Posterior vena cava (tissue), 2 donors: Measurements from ENCODE around the gene BEST3. TPM values are rescaled to one million over a fixed set of nuclear protein-coding genes. Genes with fewer than 3 reads are reported as not detected.
A peak's percentile ranks its signal among the peaks of the same experiment; 100 is the strongest.

Experiments used
- DNase-seq: peaks from one replicate; pipeline ENCODE4 v3.0.0-alpha.2; 2020; ENCODE audit warnings: low spot score
- intact Hi-C, 2 donors: fragments of 100-400 bp; cut with DNase I; formaldehyde crosslinking; loops; one replicate each; pipeline versions ENCODE4 v1.14.1 to v1.14.2; 2022 to 2023
- long read RNA-seq, 2 donors: library from polyadenylated mRNA; unstranded; transcript quantifications; one replicate each; pipeline ENCODE4 v2.0.0, GENCODE V29; 2020 to 2021
- total RNA-seq, 2 donors: library from RNA; stranded (reverse); fragmentation: NEBNext Ultra II Directional; extraction: Animal tissue kit (Norgen Biotek cat#: 25700); gene quantifications; one replicate each; pipeline ENCODE4 v1.2.1, GENCODE V29; 2021
- donor health status: DM: yes; HTN: yes; CAD: no.
- donor health status: DM: yes; HTN: yes; CAD: no.

Gene BEST3
- not detected for total RNA-seq
- long read RNA-seq, donor 1, result 0 reads
- long read RNA-seq, donor 2, result 0 reads

DNA sequence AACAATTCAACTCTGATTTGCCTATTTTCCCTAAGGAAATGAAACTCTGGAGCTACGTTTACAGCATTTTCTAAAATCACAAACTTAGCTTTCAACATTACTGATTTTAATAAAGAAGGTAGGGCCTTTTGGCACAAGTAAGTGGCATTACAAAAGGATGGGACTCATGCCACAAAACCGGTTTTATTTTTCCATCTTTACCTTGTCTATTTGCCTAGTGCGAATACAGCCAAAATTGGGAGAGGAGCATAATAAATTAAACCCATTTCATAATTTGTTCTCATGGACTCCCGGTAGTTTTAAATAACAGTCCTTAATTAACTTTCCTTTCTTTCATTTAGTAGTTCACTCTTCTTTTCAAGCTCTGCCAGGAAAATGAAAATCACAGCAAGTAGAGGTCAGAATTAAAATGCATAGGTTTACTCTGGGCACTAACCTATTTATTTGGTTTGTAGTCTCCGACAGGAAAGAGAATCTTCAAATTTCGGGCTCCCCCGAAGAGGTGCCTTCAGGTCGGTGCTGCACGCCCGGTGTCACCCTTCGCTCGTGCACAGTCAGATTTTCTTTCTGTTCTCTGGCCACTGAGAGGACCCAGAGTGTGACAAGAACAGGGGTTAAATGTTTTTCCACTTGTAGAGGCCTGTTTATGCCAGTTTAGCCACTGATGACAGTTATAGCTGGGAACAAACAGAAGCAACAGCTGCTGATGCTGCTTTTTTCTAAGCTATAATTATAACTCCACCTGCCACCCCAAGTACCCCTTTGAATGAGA is at the start of gene BEST3:
Gene BEST3 (minus strand): TSS at position 535 of the 772 bp plus-strand sequence. CDS start 1,505 bp downstream, outside the sequence.
- intact Hi-C loops, result no loop called here
- DNase-seq, result no peak

DNA sequence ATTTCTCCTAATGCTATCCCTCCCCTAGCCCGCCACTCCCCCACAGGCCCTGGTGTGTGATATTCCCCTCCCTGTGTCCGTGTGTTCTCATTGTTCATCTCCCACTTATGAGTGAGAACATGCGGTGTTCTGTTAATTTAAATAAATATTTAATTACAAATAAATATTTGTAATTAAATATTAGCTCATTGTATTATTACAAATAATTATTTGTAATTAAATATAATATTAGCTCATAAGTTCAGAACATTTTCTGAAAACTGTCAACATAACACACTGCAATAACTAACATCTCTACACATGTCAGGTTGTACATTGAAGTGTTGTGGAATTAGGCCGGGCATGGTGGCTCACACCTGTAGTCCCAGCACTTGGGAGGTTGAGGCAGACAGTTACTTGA is 45.0 kb upstream of the BEST3 start:
- DNase-seq, result no peak
- intact Hi-C loops, result no loop called here

DNA sequence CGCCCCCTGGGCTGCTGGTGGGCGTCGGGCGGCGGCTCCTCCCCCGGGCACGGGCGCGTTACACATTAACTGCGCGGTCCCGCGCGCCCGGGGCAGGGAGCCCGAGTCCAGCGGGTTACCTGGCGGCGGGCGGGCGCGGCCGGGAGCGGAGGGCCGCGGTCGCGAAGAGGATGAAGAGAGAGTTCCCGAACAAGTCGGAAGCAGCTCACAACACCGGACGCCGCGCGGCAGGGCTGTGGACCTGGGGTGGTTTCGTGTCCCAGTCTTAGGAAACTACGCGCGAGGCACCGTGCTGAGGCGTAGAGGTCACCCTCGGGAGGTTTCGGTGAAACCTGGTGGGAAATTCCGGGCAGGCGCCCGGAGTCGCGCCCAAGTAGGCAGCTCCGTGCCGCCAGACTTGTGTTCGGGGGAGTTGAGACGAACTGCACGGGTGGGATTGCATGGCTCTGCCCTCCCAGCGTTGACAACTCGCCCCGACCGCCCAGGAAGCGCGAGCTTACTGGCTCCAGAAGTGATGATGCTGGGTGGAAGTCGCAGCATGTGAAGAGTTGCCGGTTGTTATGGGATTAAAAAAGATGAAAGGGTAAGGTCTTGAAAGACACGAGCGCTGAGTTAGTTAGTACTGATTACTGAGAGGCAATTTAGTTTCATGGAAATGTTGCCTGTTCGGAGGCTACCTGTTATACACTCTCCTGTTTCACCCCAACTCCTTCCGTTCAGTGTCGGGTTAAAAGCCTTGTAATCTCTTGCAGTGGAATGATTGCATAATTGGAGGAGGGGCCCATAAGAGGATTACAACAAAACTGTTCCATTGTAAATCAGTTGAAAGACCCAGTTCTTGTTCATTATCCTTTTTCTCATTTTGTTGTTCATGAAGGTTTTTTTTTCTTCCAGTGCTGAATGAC is 40.4 kb upstream of the BEST3 start:
- intact Hi-C loops, result no loop called here
- DNase-seq, result peak; percentile 81

DNA sequence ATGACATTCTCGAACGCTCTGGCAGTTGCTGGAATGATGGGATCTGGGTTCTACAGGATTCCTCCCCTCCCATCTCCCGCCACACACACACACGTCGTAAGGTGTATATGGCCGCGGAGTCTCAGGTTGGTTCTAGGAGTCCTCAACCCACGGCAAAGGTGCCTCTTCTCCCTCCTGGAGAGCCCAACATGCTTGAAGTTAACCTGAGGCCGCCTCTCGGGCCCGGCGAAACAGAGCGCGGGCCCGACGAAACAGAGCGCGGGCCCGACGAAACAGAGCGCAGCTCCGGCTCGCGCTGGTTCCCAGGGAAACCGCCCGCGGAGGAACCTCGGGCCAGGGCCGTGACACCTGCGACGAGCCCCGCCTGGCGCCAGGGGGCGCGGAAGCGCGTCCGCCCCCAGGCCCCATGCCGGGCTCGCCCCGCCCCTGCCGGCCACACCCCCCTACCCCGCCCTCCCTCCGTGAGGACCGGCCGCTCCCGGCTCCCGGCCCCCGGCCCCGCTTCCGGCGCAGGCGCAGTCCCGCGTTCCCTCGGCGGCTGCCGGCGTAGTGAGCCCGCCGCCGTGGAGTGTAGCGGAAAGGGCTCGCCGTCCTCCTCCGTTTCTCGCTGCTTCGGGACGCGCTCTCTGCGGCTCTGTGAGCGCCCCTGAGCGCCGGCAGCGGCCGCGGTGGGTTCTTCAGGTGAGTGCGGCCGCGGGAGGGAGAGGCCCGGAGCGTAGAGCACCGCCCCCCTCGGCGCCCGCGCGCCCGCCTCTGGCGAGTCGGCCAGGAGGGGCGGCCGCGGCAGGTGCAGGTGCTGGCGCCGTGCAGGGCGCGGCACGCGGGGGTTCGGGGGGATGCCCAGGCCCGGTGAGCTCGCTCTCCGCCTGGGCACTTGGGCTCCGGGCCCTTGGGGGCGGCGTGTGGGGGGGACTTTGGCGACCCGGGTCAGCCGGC is 39.5 kb upstream of the BEST3 start, which contains the start of gene RAB3IP:
Gene RAB3IP (plus strand): TSS at position 510 of the 936 bp plus-strand sequence. CDS start 16,549 bp downstream, outside the sequence.
- intact Hi-C loops, result no loop called here
- peak; percentile 94 for DNase-seq

DNA sequence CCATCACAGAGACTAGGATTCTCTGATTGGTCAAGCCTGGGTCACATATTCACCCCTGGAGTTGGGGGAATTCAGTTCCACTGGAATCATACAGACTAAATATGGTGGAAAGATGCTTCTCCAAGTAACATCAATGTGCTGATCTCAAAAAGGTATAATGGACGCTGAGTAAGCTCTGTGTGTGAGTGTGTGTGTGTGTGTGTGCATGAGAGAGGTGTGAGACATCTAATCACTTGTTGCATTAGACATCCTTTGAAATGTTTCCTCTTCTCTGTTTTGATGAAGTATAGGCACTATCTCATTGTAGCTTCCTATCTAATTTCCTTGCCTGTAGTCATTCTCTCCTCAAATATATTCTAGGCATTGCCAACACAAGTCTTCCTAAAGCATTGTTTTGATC is 34.5 kb upstream of the BEST3 start:
- intact Hi-C loops, result no loop called here
- DNase-seq, result no peak

DNA sequence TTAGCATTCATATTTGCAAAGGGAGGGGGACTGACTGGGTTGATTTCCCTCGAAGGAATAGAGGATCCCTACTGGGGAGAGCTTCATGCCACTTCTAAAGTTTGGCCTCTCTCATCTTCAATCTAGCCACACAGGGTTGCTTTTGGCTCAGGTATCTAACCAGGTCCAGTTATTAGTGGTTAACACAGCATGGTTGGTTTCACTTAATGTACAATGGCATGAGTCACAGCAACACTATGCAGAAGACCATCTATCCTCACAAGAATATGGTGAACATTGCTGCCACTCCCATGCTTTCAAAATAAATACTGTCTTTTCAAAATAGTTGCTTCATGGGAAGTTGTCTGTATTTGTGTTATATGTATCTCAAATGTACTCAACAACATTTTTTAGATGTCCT is 33.0 kb upstream of the BEST3 start:
- intact Hi-C loops, result no loop called here
- no peak for DNase-seq

DNA sequence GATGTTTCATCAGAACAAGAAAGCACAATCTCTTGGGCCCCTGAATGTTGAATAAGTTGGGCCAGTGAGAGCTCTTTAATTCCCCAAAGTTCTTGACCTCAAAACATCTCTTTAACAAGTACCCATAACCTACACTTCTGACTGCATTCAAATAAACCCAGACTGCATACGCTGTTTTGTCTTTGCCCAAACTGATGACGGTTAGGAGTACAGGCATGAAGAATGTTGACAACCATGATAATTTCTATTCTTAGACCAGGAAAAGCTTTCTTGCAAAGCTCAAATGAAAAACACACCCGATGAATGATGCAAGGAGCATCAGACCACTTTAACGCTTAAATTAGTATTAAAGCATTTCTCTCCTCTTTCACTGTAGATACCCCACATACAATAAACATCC is 27.8 kb upstream of the BEST3 start:
- intact Hi-C loops, result no loop called here
- no peak for DNase-seq

DNA sequence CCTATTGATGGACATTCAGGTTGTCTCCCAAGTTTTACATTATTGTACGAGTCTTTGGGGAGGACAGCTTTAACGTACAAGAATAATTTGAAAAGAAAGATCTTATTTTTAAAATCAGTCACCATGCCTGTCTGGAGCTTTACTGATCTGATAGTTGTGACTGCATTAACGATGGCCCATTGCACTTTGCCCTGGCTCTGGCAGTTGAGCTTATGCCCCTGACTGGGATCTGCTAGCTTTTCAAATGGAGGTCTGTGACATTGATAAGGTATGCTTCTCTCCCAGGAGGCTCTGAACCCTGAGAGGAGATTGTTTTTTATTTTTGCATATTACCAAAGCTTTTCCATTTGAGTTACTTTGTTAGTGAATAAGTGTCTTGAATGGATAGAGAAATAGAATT is 21.6 kb upstream of the BEST3 start:
- intact Hi-C loops, result no loop called here
- no peak for DNase-seq

DNA sequence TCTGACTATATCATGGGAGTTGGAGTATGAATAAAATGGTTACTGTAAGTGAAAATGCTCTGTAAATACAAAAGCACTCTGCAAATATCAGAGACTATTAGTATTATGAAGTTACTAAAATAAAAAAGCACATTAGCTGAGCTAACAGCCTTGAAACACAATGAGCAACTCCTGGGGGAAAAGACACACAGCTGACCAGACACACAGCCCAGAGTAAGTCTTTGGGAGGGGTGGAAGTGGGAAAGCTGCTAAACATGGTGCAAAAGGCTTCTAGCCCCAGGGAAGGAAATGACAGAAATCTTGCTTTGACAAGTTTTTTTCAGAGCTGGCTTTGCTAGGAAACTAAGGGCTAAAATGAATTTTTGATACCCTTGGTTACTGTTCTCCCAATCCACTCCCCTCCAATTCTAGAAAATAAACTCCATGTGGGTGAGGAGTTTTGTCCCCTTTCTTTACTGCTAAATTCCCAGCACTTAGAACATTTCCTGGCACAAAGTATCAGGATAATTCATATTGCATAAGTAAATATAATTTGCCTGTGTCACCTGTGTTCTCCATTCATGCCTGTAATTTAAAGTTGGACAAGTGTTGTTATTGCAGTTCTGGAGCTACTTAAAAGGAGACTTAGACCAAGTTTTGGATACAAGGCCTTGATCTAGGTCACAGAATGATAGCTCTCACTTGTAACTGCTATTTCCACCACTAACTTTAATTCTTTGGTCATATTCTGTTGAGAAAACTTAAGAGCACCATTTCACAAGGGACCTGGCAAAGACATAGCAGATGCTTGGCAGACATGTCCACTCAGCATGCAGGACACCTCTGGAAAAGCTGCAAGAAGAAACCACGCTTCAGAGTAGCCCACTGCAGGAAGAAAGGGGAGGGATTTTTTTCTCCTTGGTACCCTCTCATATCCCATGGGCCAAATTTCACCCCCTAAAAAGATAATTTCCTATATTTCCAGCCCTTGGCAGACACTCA is 20.5 kb upstream of the BEST3 start:
- no peak for DNase-seq
- intact Hi-C loops, result no loop called here

DNA sequence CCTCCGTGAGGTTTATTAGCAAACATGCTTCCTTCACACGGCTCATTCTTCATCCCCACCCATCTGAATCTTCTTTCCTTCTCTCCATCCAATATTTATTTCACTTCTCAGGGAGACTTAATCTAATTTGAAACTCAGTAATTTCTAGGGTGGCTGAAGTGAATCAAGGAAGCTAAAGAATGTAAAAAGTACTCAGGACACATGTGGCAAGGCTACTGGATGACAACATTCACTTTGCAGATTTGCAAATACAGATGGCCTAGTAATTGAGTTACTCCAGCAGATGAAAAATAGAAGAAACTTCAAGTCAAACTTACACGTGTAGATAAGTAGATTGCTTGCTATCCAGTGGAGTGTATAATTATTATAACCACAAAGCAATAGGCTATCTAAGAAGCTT is 15.4 kb upstream of the BEST3 start:
- no peak for DNase-seq
- intact Hi-C loops, result no loop called here

DNA sequence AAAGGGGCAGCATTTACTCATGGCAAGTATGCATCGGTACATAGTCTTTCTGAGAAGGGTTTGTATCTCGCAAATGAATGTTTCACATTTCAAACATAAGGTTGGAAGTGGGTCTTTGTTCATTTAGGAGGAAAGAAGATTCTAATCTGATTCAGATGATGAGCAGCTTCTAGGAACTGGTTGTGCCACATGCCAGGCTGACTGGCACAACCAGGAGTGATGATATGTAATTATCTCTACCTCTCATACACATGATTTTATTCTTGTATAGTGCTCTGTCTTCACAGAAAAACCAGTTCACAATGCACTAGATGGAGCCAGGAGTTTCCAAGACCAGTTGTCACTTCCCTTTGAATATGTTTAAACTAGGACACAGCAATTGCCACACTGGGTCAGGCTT is 13.7 kb upstream of the BEST3 start:
- intact Hi-C loops, result no loop called here
- DNase-seq, result no peak

DNA sequence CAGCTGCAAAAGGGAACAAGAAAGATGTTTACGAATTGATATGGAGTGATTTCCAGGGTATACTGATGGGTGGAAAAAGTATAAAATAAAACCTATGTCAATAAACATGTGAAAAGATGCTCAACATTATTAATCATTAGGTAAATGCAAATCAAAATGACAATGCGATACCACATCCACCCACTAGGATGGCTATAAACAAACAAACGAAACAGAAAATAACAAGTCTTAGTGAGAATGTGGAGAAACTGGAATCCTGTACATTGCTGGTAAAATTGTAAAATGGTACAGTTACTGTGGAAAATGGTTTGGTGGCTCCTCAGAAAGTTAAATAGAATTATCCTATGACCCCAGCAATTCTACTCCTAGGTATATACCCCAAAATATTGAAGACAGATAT is 9.5 kb upstream of the BEST3 start:
- DNase-seq, result no peak
- intact Hi-C loops, result no loop called here

DNA sequence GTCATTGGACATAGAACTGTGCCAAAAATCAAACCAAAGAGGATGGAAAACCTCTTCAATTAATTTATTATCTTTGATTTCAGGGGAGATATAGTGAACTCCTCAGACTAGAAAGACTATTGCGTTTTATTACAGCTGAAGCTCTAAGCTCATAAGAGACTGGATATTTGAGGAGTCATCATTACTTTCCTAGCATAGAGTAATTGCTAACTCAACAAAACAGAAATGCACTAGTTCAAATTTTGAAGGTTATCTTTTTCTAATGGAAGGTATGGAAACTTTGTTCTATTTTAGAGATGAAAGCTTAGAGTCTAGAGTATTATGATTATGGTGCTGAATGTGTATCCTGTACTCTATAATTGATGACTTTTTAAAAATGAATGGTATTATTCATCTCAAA is 5.3 kb upstream of the BEST3 start:
- intact Hi-C loops, result no loop called here
- DNase-seq, result no peak

DNA sequence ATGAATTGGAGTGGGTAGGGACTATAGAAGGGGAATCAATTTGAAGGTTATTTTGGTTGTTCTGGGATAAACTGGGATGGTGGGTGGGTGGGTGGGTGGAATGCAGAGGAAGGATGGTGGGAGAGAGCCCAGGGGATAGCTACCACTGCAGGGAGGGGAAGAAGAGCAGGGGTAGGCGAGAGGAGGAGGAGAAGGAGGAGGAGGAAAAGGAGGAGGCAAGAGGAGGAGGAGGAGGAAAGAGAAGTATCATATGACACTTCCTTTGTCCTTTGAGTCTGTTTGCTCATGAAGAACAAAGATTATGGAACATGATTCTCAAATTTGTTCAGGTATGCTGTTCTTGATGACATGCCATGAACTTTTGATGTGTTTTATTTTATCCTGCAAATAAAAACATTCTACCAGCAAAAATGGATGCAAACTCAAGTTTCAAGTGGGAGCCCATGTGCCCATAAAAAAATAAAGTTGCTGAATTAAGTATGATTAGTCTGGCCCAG is 4.1 kb upstream of the BEST3 start:
- intact Hi-C loops, result no loop called here
- DNase-seq, result no peak

DNA sequence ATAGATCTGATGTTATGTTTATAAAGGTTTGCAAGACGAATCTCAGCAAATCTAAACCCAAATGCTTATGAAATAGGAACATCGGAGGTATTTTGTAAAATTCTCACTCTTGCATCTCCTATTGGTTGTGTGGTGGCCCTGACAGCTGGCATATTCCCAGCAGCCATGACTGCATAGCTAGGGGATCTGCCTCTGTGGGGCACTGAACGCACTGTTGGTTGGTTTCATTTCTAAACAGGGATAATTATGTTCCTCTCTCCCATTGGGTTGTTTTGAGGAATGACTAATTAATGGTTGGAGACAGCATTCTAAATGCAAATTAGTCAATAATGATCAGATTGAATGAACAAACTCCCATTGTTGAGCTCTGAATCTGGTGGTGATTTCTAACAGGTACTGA is 2.7 kb upstream of the BEST3 start:
- intact Hi-C loops, result no loop called here

DNA sequence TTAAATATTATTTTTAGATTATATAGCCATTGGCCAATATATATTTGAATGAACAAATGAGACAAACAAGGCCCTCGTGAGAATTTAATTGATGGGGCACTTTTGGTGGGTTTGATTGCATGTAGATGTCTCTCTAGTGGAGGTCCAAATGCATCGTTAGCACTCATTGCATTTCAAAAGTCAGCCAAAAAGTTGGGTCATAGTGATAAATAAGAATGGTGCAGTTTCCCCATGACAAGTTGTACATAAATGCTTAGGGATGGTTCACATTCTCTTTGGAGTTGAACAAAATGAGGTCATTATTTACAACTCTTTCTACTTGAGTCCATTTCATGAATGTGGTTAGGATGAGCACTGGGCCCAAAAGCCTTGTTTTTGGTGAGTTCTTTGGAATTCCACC is 1.0 kb downstream of the BEST3 start:
- intact Hi-C loops, result no loop called here
- DNase-seq, result no peak

More for the DNA sequence above, 2.7 kb upstream of the BEST3 start:
- DNase-seq, result no peak

DNA sequence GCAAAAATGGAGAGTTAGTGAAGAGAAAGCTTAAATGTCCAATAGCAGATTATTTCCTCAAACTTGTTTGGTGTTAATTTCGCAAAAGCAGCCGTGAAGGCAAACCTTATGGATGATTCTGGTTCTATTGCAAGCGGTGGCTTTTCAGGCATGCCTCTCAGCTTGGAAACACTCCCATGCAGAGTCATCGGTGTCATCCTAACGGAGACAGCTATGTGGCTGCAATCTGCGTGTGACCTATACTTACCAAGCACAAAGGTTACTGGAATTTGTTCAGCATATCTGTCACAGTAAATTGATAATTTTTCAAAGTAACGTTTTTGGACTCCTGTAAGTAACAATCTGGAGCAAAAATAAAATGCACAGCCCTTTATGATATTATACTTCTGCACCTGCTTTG is 5.0 kb downstream of the BEST3 start:
- intact Hi-C loops, result no loop called here
- no peak for DNase-seq

DNA sequence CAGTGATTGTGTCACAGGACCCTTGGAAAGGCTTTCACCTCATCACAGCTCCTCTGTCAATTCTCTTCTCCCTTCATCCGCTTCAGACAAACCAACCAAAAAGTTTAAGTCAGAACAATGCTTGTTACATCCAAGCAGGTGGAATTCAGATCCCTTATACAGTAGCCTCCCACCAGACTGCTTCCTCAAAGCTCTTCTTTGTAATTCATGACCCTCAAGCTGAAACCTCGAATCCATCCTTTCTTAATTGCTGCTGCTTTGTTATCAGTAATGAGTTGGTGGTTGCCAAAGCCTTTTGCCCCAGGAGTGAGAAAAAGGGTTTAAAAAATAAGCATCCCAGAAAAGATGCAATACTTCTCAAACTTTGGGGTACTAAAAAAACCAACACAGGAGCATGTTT is 9.5 kb downstream of the BEST3 start:
- intact Hi-C loops, result no loop called here
- DNase-seq, result no peak
